Measurements from ENCODE around the gene SYK. TPM values are rescaled to one million over a fixed set of nuclear protein-coding genes. Genes with fewer than 3 reads are reported as not detected.

The SYK gene
- total RNA-seq, 4 donors from 2014 or later = 10.2 to 72.4 (median 25.9) TPM

DNA sequence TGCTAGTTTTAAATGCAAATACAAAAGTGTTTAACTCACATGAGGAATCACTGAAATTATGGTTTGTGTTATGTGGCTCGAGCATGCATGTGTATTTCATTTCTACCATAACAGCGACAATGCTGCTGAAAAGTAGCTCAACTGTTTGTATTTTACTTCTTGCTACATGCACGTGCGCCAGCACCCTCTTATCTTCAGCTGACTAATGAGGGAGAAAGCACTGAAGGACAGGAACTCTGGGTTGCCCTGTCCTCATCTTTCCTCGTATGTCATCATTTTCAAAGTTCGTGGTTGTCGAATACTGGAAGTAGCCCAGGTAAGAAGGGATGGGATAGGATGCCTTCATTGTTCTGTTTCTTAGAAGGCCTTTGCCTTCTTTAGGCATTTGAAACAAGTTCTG, 120.3 kb downstream of the SYK start:
- TF ChIP-seq, protein P1, sequence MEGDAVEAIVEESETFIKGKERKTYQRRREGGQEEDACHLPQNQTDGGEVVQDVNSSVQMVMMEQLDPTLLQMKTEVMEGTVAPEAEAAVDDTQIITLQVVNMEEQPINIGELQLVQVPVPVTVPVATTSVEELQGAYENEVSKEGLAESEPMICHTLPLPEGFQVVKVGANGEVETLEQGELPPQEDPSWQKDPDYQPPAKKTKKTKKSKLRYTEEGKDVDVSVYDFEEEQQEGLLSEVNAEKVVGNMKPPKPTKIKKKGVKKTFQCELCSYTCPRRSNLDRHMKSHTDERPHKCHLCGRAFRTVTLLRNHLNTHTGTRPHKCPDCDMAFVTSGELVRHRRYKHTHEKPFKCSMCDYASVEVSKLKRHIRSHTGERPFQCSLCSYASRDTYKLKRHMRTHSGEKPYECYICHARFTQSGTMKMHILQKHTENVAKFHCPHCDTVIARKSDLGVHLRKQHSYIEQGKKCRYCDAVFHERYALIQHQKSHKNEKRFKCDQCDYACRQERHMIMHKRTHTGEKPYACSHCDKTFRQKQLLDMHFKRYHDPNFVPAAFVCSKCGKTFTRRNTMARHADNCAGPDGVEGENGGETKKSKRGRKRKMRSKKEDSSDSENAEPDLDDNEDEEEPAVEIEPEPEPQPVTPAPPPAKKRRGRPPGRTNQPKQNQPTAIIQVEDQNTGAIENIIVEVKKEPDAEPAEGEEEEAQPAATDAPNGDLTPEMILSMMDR (IDR thresholded peaks at IDR 0.05; ENCODE audit: low read depth) = no peak

DNA sequence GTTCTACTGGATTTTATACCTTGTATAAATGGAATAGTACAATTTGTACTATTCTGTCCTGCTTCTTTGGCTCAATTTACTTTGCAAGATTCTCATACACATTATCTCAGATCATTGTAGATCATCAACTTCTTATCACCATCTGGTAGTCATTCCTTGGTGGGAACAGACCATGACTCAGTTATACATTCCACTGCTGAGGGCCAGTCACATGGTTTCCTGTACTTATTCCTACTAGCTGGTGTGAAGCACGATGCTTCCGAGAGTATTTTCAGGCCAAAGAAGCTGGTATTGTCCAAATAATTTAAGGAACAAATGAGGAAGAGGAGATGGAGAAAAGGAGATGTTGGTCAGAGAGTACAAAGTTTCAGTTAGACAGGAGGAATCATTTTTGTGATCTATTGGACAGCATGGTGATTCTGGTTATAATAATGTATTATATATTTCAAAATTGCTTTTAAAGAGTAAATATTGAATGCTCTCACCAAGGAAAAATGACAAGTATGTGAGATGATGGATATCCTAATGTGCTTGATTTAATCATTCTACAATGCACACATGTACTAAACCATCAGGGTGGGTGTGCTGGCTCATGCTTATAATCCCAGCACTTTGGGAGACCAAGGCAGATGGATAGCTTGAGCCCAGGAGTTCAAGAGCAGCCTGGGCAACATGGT, 124.1 kb downstream of the SYK start:
- TF ChIP-seq, protein P1 (IDR thresholded peaks at IDR 0.05; ENCODE audit: low read depth) = no peak

DNA sequence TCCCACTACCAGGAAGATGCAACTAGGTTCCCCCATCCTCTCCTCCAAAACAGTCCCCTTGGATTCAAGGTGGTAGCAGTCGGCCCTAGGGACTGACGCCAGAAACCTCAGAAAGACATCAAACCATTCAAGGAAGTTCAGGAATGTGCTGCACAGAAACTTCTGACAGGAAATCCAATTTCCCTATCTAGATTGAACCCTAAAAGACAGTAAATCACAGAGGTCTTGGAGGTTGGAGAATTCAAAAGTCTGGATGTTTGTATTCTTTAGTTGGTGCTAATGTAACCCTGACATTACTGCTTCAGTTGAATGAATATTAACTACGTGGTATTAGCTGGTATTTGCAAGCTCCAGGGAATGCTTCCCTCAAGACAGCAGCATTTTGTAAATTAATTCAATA, 125.3 kb downstream of the SYK start:
- TF ChIP-seq, protein P1 (IDR thresholded peaks at IDR 0.05; ENCODE audit: low read depth) = no peak

DNA sequence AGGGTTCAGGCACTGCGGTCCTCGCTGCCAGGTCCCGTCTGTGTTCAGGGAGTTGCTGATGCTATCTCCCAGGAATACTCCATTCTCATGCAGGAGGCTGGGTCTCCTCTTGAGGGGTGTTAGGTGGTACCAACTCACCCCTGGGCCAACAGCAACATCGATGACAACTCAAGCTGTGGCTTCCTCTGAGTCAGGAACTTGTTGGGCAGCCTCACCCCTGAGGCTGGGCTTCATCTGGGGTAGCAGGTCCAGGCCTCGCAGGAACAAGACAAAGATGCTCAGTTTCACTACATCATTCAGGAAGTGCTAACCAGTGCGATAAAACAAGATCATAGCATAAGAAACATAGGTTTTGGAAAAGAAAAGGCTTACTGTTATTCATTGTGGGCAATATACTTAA, 125.9 kb downstream of the SYK start:
- TF ChIP-seq, protein P1 (IDR thresholded peaks at IDR 0.05; ENCODE audit: low read depth) = no peak

DNA sequence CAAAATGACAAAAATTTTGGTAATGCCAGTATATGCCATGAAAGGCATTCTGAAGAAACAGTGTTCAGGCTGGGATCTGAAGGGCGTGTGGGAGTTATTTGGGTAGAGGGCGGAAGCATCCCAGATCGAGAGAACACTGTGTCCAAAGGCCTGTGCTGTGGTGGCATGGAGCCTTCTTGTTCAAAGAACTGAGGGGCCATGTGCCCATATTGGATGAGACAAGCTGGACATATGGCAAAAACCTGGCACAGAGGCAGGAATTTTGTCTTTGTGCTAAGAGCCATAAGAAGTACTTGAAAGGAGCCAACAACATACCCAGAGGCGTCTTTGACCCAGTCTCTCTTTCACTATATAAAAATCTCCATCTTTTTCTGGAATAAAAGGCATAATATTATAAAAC, 128.0 kb downstream of the SYK start:
- TF ChIP-seq, protein P1 (IDR thresholded peaks at IDR 0.05; ENCODE audit: low read depth) = no peak

DNA sequence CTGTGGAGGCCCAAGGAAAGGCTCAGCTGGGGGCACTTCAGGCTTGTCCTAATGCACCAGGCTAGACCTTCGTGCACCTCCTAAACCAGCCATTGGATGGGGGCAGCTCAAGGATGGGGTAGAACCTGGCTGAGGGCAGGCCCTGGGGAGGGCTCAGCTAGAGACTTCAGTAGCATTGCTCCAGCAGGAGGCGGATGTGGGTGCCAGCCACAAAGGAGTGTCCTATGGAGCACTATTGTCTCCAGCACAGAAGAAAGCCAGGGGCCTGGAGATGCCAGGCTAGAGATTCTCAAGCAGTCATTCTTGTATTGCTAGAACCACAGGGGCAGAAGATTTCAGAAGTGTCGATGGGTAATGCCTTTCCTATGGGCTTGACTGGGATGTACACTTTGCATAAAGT, 131.8 kb downstream of the SYK start:
- TF ChIP-seq, protein P1 (IDR thresholded peaks at IDR 0.05; ENCODE audit: low read depth) = no peak

DNA sequence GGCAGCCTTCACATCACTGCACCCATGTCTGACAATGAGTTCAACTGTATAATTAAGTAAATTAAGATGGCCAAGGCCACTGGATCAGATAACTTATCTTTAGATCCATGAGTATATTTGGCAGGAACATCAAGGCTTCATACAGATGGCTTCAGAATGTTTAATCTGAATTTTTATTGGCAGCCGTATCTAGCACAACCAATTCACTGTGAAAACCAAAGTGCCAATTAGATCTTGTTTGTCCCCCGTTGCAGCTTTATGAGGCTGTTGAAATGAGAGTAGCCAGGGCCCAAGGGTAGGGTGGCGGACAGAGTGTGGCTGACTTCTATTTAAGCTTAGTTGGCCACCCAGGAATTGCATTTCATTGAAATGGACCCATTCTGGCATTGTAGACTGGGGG, 137.7 kb downstream of the SYK start:
- TF ChIP-seq, protein P1 (IDR thresholded peaks at IDR 0.05; ENCODE audit: low read depth) = no peak
